Stimulated activated CD8-positive, alpha-beta memory T cell treated with anti-CD3 and anti-CD28 coated beads, Interleukin-15, amount 100 ng/mL, for 4 hours (primary cell): ENCODE measurements around the gene AHSP.
A peak's percentile ranks its signal among the peaks of the same experiment; 100 is the strongest.
"Not testable (repeated sequence)": the region's sequence is repeated elsewhere in the genome, so short reads cannot be mapped to it uniquely, and the experiment has no call there.

Experiments
- DNase-seq, 2 donors: peaks; one replicate each; pipeline ENCODE4 v3.0.0-alpha.2; 2020; ENCODE audit warnings: low read depth in 2 of 2

Gene AHSP

DNA sequence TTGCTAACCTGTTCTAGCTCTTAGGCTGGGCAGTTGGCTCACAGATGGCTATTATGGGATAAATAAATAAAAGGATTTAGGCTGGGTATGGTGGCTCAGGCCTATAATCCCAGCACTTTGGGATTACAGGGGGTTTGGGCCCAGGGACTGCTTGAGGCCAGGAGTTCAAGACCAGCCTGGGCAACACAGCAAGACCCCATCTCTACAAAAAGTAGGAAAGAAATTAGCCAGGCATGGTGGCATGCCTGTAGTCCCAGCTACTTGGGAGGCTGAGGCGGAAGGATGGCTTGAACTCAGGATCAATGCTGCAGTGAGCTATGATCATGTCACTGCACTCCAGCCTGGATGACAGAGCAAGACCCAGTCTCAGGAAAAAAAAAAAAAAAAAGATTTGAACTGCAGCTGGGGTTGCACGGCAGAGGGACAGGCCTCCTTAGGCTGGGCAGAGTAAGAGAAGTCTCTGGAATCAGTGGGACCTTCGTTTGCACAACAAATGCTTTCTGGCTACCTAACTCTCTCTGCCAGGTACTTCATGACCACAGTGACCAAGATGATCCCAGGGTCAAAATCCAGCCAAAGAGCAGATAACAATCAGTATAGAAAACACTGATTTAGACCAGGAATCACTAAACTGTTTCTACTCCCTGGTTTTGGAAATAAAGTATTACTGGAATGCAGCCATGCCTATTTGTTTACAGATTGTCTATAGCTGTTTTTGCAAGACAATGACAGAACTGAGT is 26.3 kb upstream of the AHSP start:
- no peak for DNase-seq

DNA sequence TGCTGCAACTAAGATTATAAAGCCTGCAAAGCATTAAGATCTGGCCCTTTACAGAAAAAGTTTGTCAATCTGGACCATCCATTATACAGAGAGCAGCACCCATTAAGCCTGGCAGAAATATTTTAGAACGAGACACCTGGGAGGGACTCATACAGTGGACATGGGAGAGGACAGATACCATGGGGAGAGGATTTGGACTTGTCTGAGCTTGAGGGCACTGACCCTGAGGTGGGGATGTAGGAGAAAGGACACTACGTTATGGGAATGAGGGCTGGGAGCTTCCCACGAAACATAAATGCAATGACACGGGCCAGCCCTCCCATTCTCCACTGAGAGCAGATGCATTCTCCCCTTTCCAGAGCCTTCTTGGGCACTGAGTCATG is 25.7 kb upstream of the AHSP start:
- DNase-seq: no peak

DNA sequence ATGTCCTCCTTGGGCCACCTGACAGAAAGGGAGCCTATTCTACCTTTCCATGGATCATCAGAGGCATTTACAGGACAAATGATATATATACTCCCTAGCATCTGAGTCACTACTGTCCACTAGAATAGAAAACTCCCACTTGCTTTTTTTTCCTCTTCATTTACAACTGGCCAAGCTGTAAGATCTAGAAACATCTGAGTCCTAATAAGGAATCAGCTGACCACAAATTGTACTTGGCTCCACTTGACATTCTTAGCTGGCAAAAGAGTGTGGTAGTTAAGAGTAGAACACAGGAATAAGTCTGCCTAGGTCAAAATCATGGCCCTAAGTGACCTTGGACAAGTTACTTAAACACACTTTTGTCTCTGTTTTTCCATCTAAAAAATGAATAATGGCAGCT is 24.7 kb upstream of the AHSP start:
- no peak for DNase-seq

DNA sequence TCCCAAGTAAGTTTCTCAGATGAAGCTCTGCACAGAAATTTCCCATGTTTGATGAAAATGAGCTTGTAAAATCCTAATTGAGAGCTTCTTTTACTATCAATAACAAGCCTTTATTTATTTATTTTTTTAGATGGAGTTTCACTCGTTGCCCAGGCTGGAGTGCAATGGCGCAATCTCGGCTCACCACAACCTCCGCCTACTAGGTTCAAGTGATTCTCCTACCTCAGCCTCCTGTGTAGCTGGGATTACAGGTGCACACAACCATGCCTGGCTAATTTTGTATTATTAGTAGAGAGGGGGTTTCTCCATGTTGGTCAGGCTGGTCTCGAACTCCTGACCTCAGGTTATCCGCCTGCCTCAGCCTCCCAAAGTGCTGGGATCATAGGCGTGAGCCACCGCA is 24.1 kb upstream of the AHSP start:
- DNase-seq: not testable (repeated sequence)

DNA sequence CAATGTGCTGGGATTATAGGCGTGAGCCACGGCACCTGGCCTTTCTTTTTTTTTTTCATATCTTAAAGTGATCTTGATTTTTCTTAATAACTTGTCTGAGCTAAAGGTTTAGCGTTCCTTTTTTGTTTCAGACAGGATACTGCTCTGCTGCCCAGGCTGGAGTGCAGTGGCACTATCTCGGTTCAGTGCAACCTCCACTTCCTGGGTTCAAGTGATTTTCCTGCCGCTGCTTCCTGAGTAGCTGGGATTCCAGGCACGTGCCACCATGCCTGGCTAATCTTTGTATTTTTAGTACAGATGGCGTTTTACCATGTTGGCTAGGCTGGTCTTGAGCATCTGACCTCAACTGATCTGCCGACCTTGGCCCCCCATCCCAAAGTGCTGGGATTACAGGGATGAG is 23.5 kb upstream of the AHSP start:
- DNase-seq: no peak

DNA sequence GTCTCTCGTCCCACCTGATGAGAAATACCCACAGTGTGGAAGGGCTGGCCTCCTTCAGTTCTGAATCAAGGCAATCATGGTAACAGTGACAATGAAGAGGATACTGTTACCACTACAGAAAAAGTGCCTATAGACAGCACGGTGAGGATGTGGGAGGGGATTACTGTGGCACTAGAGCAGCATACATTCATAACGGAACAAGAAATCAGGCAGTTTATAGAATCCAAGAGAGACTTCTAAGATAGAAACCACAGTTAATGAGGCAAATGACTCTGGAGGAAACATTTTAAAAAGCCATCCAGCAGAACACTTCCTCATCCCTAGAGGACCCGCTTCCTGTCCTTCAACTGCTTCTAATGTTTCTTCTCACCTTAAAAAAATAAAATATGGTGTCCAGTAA is 22.2 kb upstream of the AHSP start:
- DNase-seq: no peak

DNA sequence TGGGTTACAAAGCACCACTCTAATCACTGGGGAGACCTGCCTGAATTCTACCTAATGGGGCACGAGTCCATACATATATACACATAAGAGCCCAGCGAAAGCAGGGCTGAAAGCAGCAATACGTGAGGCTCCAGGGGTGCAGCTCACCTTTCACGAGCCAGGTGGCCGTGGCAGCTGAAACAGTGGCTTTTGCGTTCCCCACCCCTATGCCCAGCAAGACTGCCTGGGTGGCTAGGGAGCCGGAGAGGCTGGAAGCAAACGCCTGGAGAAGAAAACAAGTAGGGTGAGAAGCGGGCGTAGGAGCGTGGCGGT is 20.1 kb upstream of the AHSP start:
- no peak for DNase-seq

DNA sequence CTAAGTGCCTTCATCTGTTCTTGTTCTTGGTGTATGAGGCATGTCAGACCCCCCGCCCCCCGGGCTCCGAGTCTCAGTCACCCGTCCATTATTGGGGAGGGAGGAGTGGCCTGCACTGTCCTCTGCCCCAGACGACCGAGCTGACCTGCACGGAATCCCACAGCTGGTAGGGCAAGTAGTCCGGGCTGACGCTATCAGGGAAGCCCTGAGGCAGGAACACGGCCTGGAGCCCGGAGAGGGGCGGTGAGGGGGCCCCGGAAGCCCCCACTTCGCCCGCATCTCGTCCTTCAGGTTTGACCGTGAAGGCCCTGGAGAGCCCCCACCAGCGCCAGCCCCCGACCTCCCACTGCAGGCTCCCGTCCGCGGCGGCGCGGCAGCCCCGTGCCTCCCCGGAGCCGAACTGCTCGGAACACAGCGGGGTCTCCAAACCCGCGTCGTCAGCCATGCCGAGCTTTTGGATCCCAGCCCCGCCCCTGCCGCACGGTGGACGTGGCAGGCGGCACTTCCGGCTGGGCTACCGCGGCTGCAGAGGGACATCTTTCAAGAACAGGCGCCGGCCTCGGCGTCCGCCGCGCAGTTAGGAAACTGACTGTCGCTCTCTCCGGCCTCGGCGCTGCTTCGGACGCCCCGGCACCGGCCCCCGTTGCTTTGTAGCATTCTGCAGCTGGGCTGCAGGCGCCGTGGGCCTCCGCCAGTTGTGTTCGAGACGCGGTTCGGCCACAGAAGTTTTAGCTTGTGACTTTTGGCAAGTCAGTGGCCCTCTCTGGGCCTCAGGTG is 19.6 kb upstream of the AHSP start, which contains the start of gene RUSF1:
Gene RUSF1 (minus strand): TSS at position 463 of the 777 bp plus-strand sequence. CDS start 18 bp downstream, at position 445.
- peak; percentile 47 to 63 for DNase-seq

DNA sequence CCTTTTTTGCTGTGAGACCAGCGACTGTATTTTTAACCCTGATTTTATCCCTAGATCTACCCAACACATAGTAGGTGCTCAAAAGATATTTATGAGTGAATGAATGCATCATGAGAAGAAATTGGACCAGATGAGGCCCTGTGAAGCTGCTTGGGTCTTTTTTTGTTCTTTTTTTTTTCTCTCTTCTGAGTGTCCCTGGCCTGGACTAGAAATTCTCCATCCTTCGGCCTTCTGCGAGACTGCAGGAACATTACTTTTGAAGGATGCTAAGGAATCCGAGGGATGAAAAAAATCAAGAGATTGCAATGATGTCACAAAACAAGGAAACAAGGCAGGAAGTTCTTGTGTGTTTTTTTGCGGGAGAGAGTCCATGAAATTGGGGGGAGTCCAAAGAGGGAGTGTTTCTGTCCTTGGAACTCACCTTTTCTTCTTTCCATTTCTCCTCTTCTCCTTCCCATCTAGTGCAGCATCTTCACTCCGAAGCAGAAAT is 18.9 kb upstream of the AHSP start:
- DNase-seq: no peak

DNA sequence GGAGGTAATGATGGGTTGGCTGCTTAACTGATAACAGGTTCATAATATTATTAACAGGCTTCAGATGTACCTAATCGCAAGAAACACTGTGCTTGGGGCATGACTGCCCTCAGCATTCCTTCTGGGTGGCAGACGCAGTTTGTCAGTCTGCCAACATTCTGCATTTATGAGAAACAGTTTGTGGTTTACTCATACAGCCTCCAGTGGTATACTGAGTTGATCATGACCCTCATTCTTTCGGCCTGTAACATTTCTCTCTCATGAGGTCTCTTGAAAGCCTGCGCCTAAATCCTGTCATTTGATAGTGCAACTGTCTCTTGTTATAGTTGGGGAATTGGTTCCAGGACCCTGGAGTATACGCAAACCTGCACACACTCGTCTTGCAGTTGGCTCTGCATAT is 14.6 kb upstream of the AHSP start:
- DNase-seq: no peak

DNA sequence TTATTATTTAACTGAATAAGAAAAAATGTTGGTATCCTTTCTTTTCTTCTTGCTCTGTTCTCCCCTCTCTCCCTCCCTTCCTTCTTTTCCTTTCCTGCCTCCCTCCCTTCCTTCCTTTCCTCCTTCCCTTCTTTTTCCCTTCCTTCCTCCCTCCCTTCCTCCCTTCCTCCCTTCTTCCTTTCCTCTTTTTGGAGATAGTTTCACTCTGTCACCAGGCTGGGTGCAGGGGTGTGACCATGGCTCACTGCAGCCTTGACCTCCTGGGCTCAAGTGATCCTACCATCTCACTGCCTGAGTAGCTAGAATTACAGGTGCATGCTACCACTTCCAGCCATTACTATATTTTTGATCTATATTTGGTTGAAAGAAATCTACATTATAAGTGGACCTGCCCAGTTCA is 13.8 kb upstream of the AHSP start:
- DNase-seq: no peak

DNA sequence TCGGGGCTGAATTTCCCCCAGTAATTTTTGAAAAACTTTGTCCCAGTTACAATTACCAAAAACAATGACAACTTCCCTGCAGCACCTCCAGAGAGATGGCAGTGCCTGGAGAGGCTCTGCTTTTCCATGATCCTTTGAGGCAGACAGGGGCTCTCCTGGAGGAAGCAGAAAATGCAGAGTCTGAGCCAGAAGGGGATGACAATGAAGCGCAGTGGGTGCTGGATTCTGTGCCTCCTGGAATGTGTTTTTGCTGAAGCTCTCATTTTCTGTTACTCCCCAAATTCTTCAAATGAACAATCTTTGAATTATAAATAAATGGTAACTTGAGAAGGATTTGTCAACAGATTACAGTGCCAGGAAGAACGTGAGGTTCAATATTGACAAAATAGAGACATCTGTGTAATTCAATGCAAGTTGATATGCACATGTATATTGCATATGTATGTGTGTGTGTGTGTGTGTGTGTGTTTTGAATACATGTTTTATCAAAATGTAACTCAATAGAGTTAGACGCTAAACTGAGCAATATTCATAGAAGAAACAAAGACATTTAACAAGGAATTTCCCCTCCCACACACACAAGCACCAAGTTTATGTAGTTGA is 9.8 kb upstream of the AHSP start:
- DNase-seq: no peak

DNA sequence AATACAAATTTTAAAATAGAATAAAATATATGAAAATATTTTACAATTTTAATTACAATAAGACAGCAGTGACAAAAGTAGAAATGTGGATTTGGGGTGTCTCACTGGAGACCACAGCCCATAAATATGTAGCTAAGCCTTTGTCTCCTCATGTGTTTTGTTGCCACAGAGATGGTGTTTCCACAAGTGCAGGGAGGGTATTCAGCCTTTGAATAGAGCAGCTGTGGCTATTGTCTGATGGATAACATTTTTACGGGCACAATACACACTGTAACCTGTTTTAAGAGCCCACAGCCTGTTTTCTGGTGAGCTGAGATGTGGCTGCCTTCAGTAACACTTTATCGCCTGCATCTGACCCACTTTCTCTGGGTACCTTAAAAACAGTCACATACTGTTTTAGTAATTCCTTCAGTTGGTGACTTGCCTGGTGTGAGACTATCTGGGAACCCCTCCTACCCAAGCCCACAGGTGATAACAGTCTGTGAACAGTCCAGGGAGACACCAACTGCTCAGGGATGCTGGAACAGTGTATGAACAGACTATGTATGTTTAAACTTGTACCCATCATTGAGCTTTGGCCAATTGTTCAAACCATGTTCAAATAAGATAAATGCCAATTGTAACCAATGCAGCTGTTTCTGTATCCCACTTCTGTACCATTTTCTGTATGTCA is 7.8 kb upstream of the AHSP start:
- no peak for DNase-seq

DNA sequence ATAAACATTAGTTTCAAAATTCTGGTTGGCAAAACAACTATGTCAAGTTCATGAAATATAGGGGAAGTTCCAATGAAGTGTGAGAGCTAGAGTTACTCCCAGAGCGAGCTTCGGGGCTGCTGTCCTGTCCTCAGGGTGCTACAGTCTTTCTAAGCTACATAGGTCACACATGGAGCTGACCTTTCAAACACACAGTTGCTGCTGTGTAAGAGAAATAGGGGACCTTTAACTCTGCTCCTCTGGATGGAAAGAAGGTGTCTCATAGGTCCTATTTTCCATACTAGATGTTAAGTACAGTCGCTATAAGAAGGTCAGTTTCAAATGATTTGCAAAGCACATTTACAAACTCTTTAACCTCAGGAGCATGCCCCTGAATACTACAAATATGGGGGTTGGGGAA is 6.3 kb upstream of the AHSP start:
- no peak for DNase-seq

DNA sequence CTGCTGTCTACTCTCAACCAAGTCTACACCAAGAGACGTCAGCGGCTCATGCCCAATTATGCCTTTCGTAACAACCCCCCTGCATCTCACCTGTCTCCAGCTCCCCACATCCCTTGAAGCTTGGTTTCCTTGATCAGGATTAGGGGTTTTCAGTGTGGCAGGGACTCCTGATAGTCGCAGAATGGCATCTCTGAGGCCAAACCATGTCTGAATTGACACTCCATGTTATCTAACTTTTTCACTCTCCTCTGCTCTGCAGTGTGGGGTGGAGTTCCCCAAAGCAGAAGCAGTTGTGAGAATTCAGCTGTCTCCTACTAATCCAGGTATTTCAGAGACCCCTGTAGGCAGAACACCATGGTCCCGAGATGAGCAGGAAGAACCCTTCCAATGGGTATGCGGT is 5.6 kb upstream of the AHSP start:
- DNase-seq: no peak

DNA sequence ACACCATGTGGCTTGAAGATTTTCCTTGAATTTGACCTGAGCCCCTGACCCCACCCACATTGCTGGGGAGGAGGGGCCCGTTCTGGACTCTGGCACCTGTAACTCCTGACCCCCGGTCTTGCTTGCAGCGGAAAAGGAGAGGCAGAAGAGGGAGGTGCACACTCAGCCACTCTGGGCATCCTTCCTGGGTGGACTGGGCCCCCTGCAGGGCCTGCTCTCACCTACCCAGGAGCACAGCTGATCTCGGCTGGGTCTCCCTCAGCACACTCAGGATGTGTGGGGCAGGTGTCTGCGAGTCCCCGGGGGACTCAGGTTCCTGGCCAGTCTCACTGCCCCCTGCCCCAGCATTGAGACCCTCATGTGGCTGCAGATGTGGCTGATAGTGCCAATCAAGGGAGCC is 3.9 kb upstream of the AHSP start:
- not testable (repeated sequence) for DNase-seq

DNA sequence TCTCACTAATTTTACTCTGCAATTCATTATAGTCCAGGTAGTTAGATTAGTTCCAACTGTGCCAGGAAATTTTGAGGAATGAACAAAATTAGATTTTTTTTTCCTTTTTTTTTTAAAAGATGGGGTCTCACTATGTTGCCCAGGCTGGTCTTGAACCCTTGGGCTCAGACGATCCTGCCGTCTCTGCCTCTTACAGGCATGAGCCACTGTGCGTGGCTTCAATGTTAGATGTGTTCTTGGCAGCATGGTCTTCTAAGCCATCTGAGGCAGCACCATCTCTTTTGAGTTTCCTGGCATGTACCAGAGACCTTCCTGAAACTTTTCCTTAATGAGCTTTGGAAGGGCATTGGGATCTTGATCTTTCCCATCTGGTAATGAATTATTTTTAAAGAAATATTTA is 2.6 kb upstream of the AHSP start:
- DNase-seq: no peak

DNA sequence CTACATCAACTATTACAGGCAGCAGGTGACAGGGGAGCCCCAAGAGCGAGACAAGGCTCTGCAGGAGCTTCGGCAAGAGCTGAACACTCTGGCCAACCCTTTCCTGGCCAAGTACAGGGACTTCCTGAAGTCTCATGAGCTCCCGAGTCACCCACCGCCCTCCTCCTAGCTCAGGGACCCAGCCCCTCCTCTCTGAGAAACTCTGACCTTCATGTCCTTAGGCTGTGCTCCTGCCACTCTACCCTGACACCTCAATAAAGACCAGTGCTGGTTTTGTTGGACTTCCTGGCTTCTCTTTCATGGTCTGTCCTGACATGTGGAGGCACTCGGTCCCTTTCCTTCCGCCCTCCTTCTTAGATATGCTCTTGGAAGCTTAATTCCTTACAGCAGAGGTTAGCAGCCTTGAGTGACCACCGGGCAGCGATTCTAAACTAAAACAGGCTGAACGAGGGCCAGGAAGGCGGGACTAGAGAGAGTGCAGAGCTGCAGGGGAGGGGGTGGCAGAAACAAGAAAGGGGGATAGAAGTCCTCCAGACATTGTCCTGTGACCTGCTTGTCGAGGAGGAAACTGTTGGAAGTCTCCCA is 915 bp downstream of the AHSP start:
- DNase-seq: no peak

DNA sequence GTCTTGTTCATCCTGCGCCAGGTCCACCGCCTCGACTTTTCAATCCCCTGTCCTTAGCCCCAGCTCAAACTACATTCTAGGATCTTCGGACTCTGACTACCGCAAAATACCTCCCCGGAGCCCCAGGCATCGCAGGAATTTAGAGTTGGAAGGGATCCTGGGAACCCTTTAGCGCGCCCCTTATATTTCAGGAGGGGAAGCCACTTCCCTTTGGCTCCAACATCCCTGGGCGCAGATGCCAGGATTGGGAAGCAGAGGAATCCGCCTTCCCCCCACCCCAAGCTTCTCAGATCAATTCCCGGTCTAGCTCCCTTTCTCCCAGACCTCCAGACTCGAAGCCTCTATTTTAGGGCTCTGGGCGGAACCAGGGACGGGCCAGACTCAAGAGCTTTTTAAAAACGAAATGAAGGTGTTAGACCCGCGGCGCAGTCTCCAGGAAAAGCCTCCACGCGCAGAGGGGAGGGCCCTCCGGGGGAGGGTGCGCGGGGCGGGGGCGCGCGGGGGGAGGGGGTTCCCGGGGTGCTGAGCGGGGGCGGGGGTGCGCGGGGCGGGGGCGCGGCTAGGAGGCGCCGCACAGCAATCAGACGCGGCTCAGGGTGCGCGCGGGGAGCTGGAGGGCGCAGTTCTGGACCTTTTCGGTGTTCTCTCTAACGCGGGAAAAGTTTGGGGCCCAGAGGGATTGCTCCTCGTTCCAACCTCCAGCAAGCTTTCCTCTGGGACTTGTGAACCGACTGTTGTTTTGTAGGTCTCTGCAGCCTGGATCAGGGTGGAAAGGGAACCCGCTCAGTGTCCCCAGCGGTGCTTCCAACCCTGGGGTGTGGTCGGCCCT is 1.6 kb downstream of the AHSP start:
- no peak for DNase-seq

DNA sequence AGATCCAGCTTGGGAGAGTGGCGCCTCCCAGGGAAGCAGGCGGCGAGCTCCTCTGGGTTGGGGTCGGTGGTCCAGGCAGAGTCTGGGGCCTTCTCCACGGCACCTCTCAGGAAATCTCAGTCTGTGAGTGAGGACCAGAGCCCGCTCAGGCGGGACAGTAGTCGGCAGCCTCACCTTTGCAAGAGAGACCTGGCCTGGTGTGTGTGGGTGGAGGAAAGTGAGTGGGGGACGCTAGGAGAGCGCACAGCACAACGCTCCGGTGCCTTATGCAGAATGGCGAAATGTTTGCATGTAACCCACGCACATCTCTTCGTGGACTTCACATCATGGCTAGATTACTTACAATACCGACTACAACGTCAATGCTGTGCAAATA is 2.2 kb downstream of the AHSP start:
- no peak for DNase-seq

DNA sequence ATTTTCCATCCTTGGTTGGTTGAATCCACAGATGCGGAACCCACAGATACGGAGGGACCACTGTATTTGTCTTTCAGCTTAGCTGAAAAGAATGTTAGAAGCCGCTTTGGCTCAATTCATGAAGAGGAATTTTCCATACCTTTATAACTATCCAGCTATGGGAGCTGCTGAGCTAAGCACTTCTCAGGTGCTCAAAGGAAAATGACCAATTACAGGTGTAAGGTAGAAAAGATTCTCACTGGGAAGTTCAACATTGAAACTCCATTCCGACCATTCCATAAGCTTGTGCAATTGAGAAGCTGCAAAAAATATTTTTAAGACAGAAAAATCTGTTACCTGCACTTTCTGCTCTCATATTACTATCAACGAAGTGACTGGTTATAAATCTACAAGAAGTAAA is 2.7 kb downstream of the AHSP start:
- no peak for DNase-seq
